Suprapubic skin (tissue), 3 donors: ENCODE data around the gene RARS1.

Source experiments
- CTCF ChIP-seq, 2 donors: fragments of 200-600 bp in 1 of 2; fragments of 450-650 bp in 1 of 2; sonication (generic) in 1 of 2; IDR thresholded peaks; one replicate each; pipeline ENCODE4 v1.5.1; 2016 to 2019; ENCODE audit warnings: antibody characterized with exemption in 2 of 2, mild to moderate bottlenecking in 1 of 2, moderate library complexity in 1 of 2
- EP300 ChIP-seq: sonication (generic); formaldehyde crosslinking; IDR thresholded peaks from one replicate; pipeline ENCODE4 v1.6.1; 2017; ENCODE audit warnings: antibody characterized with exemption

- TF ChIP-seq EP300 (no peak), CTCF (IDR thresholded peaks at IDR 0.05) (no peak)
Measured at GRCh38 chr5:168529374-168530234, 43.3 kb downstream of the RARS1 start.
